Liver (tissue), 3 donors: ENCODE measurements around the gene KCP.
"Not testable (repeated sequence)": the region's sequence is repeated elsewhere in the genome, so short reads cannot be mapped to it uniquely, and the experiment has no call there.

Experiments
- EGR1 ChIP-seq, 2 donors: IDR thresholded peaks; 2 replicates each; pipeline ENCODE4 v1.6.1; 2016 to 2018; ENCODE audit warnings: antibody characterized with exemption in 2 of 2, low read depth in 2 of 2
- GABPA ChIP-seq, 2 donors: IDR thresholded peaks in 1 of 2; conservative IDR thresholded peaks in 1 of 2; 2 replicates each; pipeline ENCODE4 v1.6.1; 2016; ENCODE audit warnings: antibody characterized with exemption in 2 of 2, mild to moderate bottlenecking in 1 of 2, moderate library complexity in 1 of 2
- HNF4A ChIP-seq, 2 donors: conservative IDR thresholded peaks; 2 replicates each; pipeline ENCODE4 v1.6.1; 2016; ENCODE audit warnings: antibody characterized with exemption in 2 of 2, mild to moderate bottlenecking in 2 of 2
- JUND ChIP-seq, 2 donors: IDR thresholded peaks; 2 replicates each; pipeline ENCODE4 v1.6.1; 2016; ENCODE audit warnings: antibody characterized with exemption in 2 of 2
- NR2F2 ChIP-seq: IDR thresholded peaks from 2 replicates; pipeline ENCODE4 v1.6.1; 2016; ENCODE audit warnings: antibody characterized with exemption
- RAD21 ChIP-seq, 2 donors: IDR thresholded peaks; 2 replicates each; pipeline ENCODE4 v1.6.1; 2016; ENCODE audit warnings: antibody characterized with exemption in 2 of 2, mild to moderate bottlenecking in 2 of 2
- RXRA ChIP-seq, 2 donors: IDR thresholded peaks; 2 replicates each; pipeline ENCODE4 v1.6.1; 2017 to 2018; ENCODE audit warnings: antibody characterized with exemption in 2 of 2, mild to moderate bottlenecking in 1 of 2
- SP1 ChIP-seq: IDR thresholded peaks from 2 replicates; pipeline ENCODE4 v1.6.1; 2018; ENCODE audit warnings: antibody characterized with exemption, mild to moderate bottlenecking
- YY1 ChIP-seq: IDR thresholded peaks from 2 replicates; pipeline ENCODE4 v1.6.1; 2016; ENCODE audit warnings: antibody characterized with exemption, mild to moderate bottlenecking
- TF ChIP-seq, protein P1 (sequence below): fragments of 150-350 bp; IDR thresholded peaks from 2 replicates; pipeline ENCODE4 v1.5.1; 2017; ENCODE audit warnings: improper control_type of control experiment, low read depth, low read length; ENCODE audit not compliant: missing input control
- TF ChIP-seq, protein P2 (sequence below): IDR thresholded peaks from 2 replicates; pipeline ENCODE4 v1.6.1; 2016; ENCODE audit warnings: antibody characterized with exemption
- TF ChIP-seq, protein P3 (sequence below): IDR thresholded peaks from 2 replicates; pipeline ENCODE4 v1.6.1; 2016; ENCODE audit warnings: antibody characterized with exemption, mild to moderate bottlenecking
- TF ChIP-seq, protein P4 (sequence below): IDR thresholded peaks from 2 replicates; pipeline ENCODE4 v1.6.1; 2016; ENCODE audit warnings: antibody characterized with exemption
- TF ChIP-seq, protein P5 (sequence below): IDR thresholded peaks from 2 replicates; pipeline ENCODE4 v1.6.1; 2016; ENCODE audit warnings: antibody characterized with exemption
- donor health status: healthy.
- donor health status: healthy.

DNA sequence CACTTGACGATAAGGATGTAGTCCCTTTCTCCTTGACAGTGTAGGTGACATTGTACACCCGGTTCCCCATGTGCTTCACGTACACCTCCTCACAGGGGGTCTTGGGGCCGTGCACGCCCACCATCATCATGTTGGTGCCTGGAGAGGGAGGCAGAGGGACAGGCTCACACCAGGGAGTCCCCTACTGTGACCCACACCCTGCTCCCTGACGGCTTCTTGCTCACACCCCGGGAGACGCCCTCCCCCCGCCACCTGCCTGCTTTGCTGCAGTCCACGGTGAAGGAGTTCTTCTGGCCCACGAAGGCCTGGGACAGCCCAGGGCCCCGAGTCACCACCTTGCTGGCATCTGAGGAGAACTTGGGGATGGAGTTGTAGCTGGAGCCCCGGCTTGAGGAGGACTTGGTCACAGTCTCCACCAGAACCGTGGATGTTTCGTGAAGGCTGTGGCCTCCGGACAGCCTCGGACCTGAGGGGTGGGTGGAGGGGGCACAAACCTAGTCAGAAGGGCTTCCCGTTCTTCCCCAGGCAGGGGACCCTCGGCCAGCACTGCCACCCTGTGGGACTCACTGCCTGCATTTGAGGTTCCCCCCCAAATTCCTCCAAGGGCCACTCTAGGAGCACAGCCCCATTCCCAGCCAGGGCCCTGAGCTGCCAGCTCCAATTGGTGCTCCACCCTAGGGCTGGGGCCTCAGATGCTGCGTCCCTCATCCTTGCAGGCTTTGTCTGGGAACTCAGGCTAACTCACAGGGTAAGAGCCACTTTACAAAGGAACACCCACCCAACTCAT lies 2.4 kb upstream of the KCP start:
- TF ChIP-seq, protein P1, sequence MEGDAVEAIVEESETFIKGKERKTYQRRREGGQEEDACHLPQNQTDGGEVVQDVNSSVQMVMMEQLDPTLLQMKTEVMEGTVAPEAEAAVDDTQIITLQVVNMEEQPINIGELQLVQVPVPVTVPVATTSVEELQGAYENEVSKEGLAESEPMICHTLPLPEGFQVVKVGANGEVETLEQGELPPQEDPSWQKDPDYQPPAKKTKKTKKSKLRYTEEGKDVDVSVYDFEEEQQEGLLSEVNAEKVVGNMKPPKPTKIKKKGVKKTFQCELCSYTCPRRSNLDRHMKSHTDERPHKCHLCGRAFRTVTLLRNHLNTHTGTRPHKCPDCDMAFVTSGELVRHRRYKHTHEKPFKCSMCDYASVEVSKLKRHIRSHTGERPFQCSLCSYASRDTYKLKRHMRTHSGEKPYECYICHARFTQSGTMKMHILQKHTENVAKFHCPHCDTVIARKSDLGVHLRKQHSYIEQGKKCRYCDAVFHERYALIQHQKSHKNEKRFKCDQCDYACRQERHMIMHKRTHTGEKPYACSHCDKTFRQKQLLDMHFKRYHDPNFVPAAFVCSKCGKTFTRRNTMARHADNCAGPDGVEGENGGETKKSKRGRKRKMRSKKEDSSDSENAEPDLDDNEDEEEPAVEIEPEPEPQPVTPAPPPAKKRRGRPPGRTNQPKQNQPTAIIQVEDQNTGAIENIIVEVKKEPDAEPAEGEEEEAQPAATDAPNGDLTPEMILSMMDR: not testable (repeated sequence)
- not testable (repeated sequence) for TF ChIP-seq RXRA (IDR thresholded peaks at IDR 0.05); RAD21 (IDR thresholded peaks at IDR 0.05); SP1; YY1; NR2F2; JUND (IDR thresholded peaks at IDR 0.05); HNF4A (conservative IDR thresholded peaks at IDR 0.05); GABPA (IDR thresholded peaks at IDR 0.05 in 1 of 2, conservative IDR thresholded peaks at IDR 0.05 in 1 of 2); EGR1 (IDR thresholded peaks at IDR 0.05; ENCODE audit: low read depth in 2 of 2)
- TF ChIP-seq, protein P2, sequence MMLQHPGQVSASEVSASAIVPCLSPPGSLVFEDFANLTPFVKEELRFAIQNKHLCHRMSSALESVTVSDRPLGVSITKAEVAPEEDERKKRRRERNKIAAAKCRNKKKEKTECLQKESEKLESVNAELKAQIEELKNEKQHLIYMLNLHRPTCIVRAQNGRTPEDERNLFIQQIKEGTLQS: not testable (repeated sequence)
- TF ChIP-seq, protein P3, sequence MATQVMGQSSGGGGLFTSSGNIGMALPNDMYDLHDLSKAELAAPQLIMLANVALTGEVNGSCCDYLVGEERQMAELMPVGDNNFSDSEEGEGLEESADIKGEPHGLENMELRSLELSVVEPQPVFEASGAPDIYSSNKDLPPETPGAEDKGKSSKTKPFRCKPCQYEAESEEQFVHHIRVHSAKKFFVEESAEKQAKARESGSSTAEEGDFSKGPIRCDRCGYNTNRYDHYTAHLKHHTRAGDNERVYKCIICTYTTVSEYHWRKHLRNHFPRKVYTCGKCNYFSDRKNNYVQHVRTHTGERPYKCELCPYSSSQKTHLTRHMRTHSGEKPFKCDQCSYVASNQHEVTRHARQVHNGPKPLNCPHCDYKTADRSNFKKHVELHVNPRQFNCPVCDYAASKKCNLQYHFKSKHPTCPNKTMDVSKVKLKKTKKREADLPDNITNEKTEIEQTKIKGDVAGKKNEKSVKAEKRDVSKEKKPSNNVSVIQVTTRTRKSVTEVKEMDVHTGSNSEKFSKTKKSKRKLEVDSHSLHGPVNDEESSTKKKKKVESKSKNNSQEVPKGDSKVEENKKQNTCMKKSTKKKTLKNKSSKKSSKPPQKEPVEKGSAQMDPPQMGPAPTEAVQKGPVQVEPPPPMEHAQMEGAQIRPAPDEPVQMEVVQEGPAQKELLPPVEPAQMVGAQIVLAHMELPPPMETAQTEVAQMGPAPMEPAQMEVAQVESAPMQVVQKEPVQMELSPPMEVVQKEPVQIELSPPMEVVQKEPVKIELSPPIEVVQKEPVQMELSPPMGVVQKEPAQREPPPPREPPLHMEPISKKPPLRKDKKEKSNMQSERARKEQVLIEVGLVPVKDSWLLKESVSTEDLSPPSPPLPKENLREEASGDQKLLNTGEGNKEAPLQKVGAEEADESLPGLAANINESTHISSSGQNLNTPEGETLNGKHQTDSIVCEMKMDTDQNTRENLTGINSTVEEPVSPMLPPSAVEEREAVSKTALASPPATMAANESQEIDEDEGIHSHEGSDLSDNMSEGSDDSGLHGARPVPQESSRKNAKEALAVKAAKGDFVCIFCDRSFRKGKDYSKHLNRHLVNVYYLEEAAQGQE: not testable (repeated sequence)
- TF ChIP-seq, protein P4, sequence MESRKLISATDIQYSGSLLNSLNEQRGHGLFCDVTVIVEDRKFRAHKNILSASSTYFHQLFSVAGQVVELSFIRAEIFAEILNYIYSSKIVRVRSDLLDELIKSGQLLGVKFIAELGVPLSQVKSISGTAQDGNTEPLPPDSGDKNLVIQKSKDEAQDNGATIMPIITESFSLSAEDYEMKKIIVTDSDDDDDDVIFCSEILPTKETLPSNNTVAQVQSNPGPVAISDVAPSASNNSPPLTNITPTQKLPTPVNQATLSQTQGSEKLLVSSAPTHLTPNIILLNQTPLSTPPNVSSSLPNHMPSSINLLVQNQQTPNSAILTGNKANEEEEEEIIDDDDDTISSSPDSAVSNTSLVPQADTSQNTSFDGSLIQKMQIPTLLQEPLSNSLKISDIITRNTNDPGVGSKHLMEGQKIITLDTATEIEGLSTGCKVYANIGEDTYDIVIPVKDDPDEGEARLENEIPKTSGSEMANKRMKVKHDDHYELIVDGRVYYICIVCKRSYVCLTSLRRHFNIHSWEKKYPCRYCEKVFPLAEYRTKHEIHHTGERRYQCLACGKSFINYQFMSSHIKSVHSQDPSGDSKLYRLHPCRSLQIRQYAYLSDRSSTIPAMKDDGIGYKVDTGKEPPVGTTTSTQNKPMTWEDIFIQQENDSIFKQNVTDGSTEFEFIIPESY: not testable (repeated sequence)
- TF ChIP-seq, protein P5, sequence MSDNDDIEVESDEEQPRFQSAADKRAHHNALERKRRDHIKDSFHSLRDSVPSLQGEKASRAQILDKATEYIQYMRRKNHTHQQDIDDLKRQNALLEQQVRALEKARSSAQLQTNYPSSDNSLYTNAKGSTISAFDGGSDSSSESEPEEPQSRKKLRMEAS: not testable (repeated sequence)
